SK-N-SH treated with all-trans-retinoic acid at 6 μM for 48 hours (cell line): ENCODE measurements around the gene CCDC57.

Experiments used
- ATAC-seq: fragments of 200-7000 bp; cut with Tn5 transposase; 3 replicates; pipeline ENCODE4 v1.9.1; 2020; ENCODE audit warnings: mild to moderate bottlenecking, moderate library complexity
- ARNTL ChIP-seq: fragments of 450-650 bp; formaldehyde crosslinking; IDR thresholded peaks from 2 replicates; pipeline ENCODE4 v1.5.0; 2020; ENCODE audit warnings: low read depth, mild to moderate bottlenecking, moderate library complexity, borderline replicate concordance
- BACH2 ChIP-seq: fragments of 250-450 bp; sonication (Bioruptor Pico); IDR thresholded peaks from 2 replicates; pipeline ENCODE4 v1.9.0; 2021; ENCODE audit warnings: mild to moderate bottlenecking, borderline replicate concordance
- CSDC2 ChIP-seq: fragments of 250-450 bp; sonication (Bioruptor Pico); IDR thresholded peaks from 2 replicates; pipeline ENCODE4 v1.5.0; 2020; ENCODE audit warnings: mild to moderate bottlenecking, moderate library complexity
- ESRRG ChIP-seq: fragments of 250-450 bp; sonication (Bioruptor Pico); IDR thresholded peaks from 2 replicates; pipeline ENCODE4 v1.6.1; 2021; ENCODE audit warnings: mild to moderate bottlenecking
- ISL1 ChIP-seq: fragments of 250-450 bp; sonication (Bioruptor Pico); IDR thresholded peaks from 2 replicates; pipeline ENCODE4 v2.1.2; 2022; ENCODE audit warnings: mild to moderate bottlenecking, moderate library complexity
- OSR1 ChIP-seq: fragments of 250-450 bp; sonication (Bioruptor Pico); IDR thresholded peaks from 2 replicates; pipeline ENCODE4 v1.8.0; 2022; ENCODE audit warnings: moderate library complexity, mild to moderate bottlenecking, inconsistent platforms
- PPARA ChIP-seq: fragments of 250-450 bp; sonication (Bioruptor Pico); IDR thresholded peaks from 2 replicates; pipeline ENCODE4 v1.5.0; 2020; ENCODE audit warnings: mild to moderate bottlenecking, borderline replicate concordance
- RARB ChIP-seq: fragments of 250-450 bp; sonication (Bioruptor Pico); IDR thresholded peaks from 2 replicates; pipeline ENCODE4 v1.8.0; 2021; ENCODE audit warnings: mild to moderate bottlenecking, moderate library complexity
- SNAI2 ChIP-seq: fragments of 250-450 bp; sonication (Bioruptor Pico); IDR thresholded peaks from 2 replicates; pipeline ENCODE4 v1.5.0; 2020; ENCODE audit warnings: mild to moderate bottlenecking, moderate library complexity
- TOX ChIP-seq: fragments of 250-450 bp; sonication (Bioruptor Pico); IDR thresholded peaks from 2 replicates; pipeline ENCODE4 v1.8.0; 2021; ENCODE audit warnings: mild to moderate bottlenecking, moderate library complexity, borderline replicate concordance
- ZFP3 ChIP-seq: fragments of 250-450 bp; sonication (Bioruptor Pico); IDR thresholded peaks from 2 replicates; pipeline ENCODE4 v1.5.0; 2020; ENCODE audit warnings: mild to moderate bottlenecking, moderate library complexity
- ZFP30 ChIP-seq: fragments of 450-650 bp; formaldehyde crosslinking; IDR thresholded peaks from 2 replicates; pipeline ENCODE4 v1.5.0; 2022; ENCODE audit warnings: mild to moderate bottlenecking, moderate library complexity
- ZNF565 ChIP-seq: fragments of 450-650 bp; formaldehyde crosslinking; conservative IDR thresholded peaks from 2 replicates; pipeline ENCODE4 v1.5.0; 2020; ENCODE audit warnings: low read depth, mild to moderate bottlenecking, moderate library complexity
- ZNF70 ChIP-seq: fragments of 450-650 bp; formaldehyde crosslinking; IDR thresholded peaks from 2 replicates; pipeline ENCODE4 v1.5.0; 2020; ENCODE audit warnings: mild to moderate bottlenecking, moderate library complexity
- ZNF8 ChIP-seq: fragments of 450-650 bp; formaldehyde crosslinking; IDR thresholded peaks from 2 replicates; pipeline ENCODE4 v1.5.0; 2020; ENCODE audit warnings: mild to moderate bottlenecking, moderate library complexity
- TF ChIP-seq, protein P1 (sequence below): fragments of 250-450 bp; sonication (Bioruptor Pico); IDR thresholded peaks from 2 replicates; pipeline ENCODE4 v1.5.0; 2020; ENCODE audit warnings: mild to moderate bottlenecking, moderate library complexity
- TF ChIP-seq, protein P2 (sequence below): fragments of 250-450 bp; sonication (Bioruptor Pico); IDR thresholded peaks from 2 replicates; pipeline ENCODE4 v1.8.0; 2020; ENCODE audit warnings: mild to moderate bottlenecking, moderate library complexity, borderline replicate concordance
- TF ChIP-seq, protein P3 (sequence below): fragments of 250-450 bp; sonication (Bioruptor Pico); IDR thresholded peaks from 2 replicates; pipeline ENCODE4 v1.5.1; 2021; ENCODE audit warnings: mild to moderate bottlenecking, moderate library complexity
- TF ChIP-seq, protein P4 (sequence below): fragments of 250-450 bp; sonication (Bioruptor Pico); IDR thresholded peaks from 2 replicates; pipeline ENCODE4 v1.8.0; 2021; ENCODE audit warnings: low read depth, mild to moderate bottlenecking, moderate library complexity, borderline replicate concordance

CCDC57 gene

DNA sequence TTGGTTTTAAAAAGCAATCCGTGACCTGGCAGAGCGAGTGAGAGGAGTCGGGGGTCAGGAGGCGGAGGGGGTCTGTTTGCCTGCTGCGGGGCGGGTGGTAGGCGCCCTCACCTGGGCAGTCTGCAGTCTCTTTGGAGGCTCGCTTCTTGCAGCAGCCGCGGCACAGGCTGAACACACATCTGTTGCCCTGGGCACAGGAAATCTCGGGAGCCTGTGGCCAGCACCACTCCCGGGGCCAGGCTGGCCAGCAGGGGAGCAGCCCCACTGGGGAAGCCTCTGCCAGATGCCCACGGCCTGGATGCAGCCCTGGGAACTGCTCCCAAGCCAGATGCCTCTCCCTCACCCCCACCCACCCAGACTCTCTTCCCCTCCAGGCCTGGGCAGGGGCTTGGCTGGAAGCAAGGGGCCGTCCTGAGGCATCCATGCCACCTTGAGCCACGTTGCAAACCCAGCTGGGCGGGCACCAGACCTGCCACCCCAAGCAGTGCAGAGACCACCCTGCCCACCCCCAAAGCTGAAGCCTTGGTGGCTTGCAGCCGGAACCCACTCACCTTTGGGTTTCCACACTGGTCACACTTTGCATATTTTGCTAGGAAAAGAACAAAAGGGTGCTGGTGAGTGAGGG lies 154.3 kb downstream of the CCDC57 start:
- TF ChIP-seq ISL1 (CRISPR knock-in tag) (no peak), SNAI2 (CRISPR knock-in tag) (no peak)
- TF ChIP-seq, protein P1, sequence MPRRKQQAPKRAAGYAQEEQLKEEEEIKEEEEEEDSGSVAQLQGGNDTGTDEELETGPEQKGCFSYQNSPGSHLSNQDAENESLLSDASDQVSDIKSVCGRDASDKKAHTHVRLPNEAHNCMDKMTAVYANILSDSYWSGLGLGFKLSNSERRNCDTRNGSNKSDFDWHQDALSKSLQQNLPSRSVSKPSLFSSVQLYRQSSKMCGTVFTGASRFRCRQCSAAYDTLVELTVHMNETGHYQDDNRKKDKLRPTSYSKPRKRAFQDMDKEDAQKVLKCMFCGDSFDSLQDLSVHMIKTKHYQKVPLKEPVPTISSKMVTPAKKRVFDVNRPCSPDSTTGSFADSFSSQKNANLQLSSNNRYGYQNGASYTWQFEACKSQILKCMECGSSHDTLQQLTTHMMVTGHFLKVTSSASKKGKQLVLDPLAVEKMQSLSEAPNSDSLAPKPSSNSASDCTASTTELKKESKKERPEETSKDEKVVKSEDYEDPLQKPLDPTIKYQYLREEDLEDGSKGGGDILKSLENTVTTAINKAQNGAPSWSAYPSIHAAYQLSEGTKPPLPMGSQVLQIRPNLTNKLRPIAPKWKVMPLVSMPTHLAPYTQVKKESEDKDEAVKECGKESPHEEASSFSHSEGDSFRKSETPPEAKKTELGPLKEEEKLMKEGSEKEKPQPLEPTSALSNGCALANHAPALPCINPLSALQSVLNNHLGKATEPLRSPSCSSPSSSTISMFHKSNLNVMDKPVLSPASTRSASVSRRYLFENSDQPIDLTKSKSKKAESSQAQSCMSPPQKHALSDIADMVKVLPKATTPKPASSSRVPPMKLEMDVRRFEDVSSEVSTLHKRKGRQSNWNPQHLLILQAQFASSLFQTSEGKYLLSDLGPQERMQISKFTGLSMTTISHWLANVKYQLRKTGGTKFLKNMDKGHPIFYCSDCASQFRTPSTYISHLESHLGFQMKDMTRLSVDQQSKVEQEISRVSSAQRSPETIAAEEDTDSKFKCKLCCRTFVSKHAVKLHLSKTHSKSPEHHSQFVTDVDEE (CRISPR knock-in tag), result no peak
- ATAC-seq, result peak; percentile 3

DNA sequence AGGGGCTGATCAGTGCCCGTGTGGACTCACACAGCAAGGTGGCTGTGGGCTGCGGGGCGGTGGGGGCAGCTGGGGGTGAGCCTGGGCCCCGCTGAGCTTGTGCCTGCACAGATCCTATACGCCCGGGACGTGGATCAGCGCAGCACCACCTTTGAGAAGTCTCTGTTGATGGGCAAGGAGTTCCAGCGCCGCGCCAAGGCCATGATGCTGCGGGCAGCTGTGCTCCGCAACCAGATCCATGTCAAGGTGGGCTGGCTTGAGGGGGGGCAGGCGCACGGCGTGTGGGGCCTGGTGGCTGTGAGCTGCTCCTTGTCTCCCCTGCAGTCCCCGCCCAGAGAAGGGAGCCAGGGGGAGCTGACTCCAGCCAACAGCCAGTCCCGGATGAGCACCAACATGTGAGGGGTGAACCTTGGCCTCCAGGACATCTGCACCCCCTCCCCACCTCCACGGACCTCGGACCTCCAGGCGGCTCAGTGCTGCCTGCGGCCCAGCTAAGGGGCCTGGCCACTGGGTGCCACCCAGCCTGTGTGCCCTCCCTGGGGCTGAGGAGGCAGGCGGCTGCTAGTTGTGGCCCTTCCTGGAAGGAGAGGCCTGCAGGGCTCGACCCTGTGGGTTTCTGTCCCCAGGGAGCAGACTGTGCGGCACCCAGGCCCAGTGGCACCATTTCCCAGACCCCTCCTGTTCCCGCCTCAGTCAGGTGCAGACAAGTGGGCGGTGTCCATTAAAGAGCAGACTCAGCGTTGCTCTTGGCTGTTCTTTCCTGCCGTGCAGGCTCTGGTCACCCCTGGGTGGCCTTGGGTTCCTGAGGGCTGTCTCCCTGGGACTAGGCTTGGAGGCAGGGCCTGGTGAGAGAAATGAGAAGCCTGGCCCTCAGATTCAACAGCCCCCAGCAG lies 155.7 kb downstream of the CCDC57 start:
- ATAC-seq, result no peak
- TF ChIP-seq, protein P2, sequence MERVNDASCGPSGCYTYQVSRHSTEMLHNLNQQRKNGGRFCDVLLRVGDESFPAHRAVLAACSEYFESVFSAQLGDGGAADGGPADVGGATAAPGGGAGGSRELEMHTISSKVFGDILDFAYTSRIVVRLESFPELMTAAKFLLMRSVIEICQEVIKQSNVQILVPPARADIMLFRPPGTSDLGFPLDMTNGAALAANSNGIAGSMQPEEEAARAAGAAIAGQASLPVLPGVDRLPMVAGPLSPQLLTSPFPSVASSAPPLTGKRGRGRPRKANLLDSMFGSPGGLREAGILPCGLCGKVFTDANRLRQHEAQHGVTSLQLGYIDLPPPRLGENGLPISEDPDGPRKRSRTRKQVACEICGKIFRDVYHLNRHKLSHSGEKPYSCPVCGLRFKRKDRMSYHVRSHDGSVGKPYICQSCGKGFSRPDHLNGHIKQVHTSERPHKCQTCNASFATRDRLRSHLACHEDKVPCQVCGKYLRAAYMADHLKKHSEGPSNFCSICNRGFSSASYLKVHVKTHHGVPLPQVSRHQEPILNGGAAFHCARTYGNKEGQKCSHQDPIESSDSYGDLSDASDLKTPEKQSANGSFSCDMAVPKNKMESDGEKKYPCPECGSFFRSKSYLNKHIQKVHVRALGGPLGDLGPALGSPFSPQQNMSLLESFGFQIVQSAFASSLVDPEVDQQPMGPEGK (CRISPR knock-in tag), result no peak
- TF ChIP-seq, protein P3, sequence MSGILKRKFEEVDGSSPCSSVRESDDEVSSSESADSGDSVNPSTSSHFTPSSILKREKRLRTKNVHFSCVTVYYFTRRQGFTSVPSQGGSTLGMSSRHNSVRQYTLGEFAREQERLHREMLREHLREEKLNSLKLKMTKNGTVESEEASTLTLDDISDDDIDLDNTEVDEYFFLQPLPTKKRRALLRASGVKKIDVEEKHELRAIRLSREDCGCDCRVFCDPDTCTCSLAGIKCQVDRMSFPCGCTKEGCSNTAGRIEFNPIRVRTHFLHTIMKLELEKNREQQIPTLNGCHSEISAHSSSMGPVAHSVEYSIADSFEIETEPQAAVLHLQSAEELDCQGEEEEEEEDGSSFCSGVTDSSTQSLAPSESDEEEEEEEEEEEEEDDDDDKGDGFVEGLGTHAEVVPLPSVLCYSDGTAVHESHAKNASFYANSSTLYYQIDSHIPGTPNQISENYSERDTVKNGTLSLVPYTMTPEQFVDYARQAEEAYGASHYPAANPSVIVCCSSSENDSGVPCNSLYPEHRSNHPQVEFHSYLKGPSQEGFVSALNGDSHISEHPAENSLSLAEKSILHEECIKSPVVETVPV (CRISPR knock-in tag), result no peak
- TF ChIP-seq, protein P4, sequence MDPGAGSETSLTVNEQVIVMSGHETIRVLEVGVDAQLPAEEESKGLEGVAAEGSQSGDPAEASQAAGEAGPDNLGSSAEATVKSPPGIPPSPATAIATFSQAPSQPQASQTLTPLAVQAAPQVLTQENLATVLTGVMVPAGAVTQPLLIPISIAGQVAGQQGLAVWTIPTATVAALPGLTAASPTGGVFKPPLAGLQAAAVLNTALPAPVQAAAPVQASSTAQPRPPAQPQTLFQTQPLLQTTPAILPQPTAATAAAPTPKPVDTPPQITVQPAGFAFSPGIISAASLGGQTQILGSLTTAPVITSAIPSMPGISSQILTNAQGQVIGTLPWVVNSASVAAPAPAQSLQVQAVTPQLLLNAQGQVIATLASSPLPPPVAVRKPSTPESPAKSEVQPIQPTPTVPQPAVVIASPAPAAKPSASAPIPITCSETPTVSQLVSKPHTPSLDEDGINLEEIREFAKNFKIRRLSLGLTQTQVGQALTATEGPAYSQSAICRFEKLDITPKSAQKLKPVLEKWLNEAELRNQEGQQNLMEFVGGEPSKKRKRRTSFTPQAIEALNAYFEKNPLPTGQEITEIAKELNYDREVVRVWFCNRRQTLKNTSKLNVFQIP (CRISPR knock-in tag), result no peak
- TF ChIP-seq BACH2 (CRISPR knock-in tag) (no peak), ESRRG (no peak), ZNF565 (CRISPR knock-in tag) (no peak), RARB (CRISPR knock-in tag) (no peak), TOX (CRISPR knock-in tag) (no peak), ZNF8 (CRISPR knock-in tag) (no peak), PPARA (no peak), OSR1 (CRISPR knock-in tag) (no peak)

DNA sequence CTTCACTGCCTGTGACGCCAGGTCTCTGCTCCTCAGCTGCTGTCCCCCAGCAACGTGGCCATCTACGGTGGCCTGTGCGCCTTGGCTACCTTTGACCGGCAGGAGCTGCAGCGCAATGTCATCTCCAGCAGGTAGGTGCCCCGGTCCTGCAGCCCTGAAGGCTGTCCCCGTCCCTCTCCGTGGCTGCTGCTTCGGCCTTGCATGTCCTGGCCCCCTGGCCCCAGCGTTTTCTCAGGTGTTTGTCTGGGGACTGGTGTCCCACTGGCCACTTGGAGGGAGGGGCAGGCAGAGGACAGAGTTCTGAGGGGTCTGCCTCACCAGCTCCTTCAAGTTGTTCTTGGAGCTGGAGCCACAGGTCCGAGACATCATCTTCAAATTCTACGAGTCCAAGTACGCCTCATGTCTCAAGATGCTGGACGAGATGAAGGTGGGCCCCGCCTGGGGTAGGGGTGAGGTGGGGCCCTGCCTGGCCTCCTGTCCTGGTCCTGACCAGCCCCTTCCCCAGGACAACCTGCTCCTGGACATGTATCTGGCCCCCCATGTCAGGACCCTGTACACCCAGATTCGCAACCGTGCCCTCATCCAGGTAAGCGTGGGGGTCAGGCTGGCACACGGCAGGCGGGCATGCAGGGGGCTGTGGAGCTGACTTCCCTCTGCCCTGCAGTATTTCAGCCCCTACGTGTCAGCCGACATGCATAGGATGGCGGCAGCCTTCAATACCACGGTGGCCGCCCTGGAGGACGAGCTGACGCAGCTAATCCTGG lies 156.5 kb downstream of the CCDC57 start:
- TF ChIP-seq, protein P1 (CRISPR knock-in tag), result no peak
- TF ChIP-seq ZFP30 (CRISPR knock-in tag), result no peak
- no peak for TF ChIP-seq BACH2 (CRISPR knock-in tag)
- TF ChIP-seq, protein P3 (CRISPR knock-in tag), result no peak
- TF ChIP-seq SNAI2 (CRISPR knock-in tag), result no peak
- TF ChIP-seq ZNF8 (CRISPR knock-in tag), result no peak
- no peak for TF ChIP-seq CSDC2 (CRISPR knock-in tag)
- TF ChIP-seq, protein P4 (CRISPR knock-in tag), result no peak
- TF ChIP-seq PPARA, result no peak
- no peak for TF ChIP-seq ZFP3
- no peak for TF ChIP-seq ESRRG
- TF ChIP-seq ARNTL (CRISPR knock-in tag), result no peak
- no peak for TF ChIP-seq TOX (CRISPR knock-in tag)
- TF ChIP-seq ZNF70 (CRISPR knock-in tag), result no peak

More for the DNA sequence above, 156.5 kb downstream of the CCDC57 start:
- no peak for ATAC-seq
